ENCODE data around the gene DYNC1H1. TPM values are rescaled to one million over a fixed set of nuclear protein-coding genes. Genes with fewer than 3 reads are reported as not detected.

DYNC1H1 gene
- total RNA-seq, 6 donors from 2014 or later: 352 to 556 (median 447) TPM

- Histone ChIP-seq H3K27ac (no peak overlapping the region), H3K36me3 (peaks cover 40 to 92% (median 72%) of the 10 kb centered on the region in 4 donors), H3K4me1 (peaks cover 0 to 3% (median 1%) of the 10 kb centered on the region in 4 donors), H3K9me3 (no peaks in the 10 kb centered on the region), H3K4me3 (no peak overlapping the region), H3K27me3 (no peaks in the 10 kb centered on the region)
- no peak for DNase-seq
- no peak for ATAC-seq (ENCODE audit: low FRiP score in 2 of 2)
- 86 to 91% methylated on average over 11 to 12 of the region's 12 CpGs for WGBS, 2 donors
- no peak for TF ChIP-seq EP300 (IDR thresholded peaks at IDR 0.05)
- TF ChIP-seq POLR2A (IDR thresholded peaks at IDR 0.05): no peak
- no peak for TF ChIP-seq CTCF (IDR thresholded peaks at IDR 0.05)
- no peak for TF ChIP-seq POLR2AphosphoS5 (IDR thresholded peaks at IDR 0.05)
These were observed 85.6 kb downstream of the DYNC1H1 start for GRCh38 chr14:102050026-102050405.

GRCh38 chr14:102050625-102051024 is 86.3 kb downstream of the DYNC1H1 start:
- Histone ChIP-seq H3K4me3 (no peak overlapping the region), H3K36me3 (peaks cover 40 to 86% (median 66%) of the 10 kb centered on the region in 4 donors), H3K4me1 (peaks cover 0 to 3% (median 1%) of the 10 kb centered on the region in 4 donors), H3K9me3 (no peaks in the 10 kb centered on the region), H3K27ac (no peak overlapping the region), H3K27me3 (no peaks in the 10 kb centered on the region)
- WGBS, 2 donors: 72% methylated on average over 11 of the region's 11 CpGs
- no peak for TF ChIP-seq POLR2AphosphoS5 (IDR thresholded peaks at IDR 0.05)
- TF ChIP-seq CTCF (IDR thresholded peaks at IDR 0.05): no peak
- no peak for TF ChIP-seq POLR2A (IDR thresholded peaks at IDR 0.05)
- TF ChIP-seq EP300 (IDR thresholded peaks at IDR 0.05): no peak
- DNase-seq (no peak), ATAC-seq (ENCODE audit: low FRiP score in 2 of 2) (no peak)

GRCh38 chr14:102052522-102052921 is 88.1 kb downstream of the DYNC1H1 start:
- no peak for ATAC-seq (ENCODE audit: low FRiP score in 2 of 2)
- Histone ChIP-seq H3K27me3 (no peaks in the 10 kb centered on the region), H3K4me3 (no peak overlapping the region), H3K36me3 (peaks cover 39 to 68% (median 56%) of the 10 kb centered on the region in 4 donors), H3K9me3 (no peaks in the 10 kb centered on the region), H3K4me1 (no peaks in the 10 kb centered on the region), H3K27ac (no peak overlapping the region)
- WGBS, 2 donors: 90 to 94% methylated on average over 10 of the region's 10 CpGs
- DNase-seq: no peak
- TF ChIP-seq POLR2A (IDR thresholded peaks at IDR 0.05) (no peak), POLR2AphosphoS5 (IDR thresholded peaks at IDR 0.05) (no peak), CTCF (IDR thresholded peaks at IDR 0.05) (no peak), EP300 (IDR thresholded peaks at IDR 0.05) (no peak)

- Histone ChIP-seq H3K4me1 (no peaks in the 10 kb centered on the region), H3K36me3 (peaks cover 11 to 40% (median 27%) of the 10 kb centered on the region in 4 donors), H3K27ac (no peak overlapping the region), H3K4me3 (no peak overlapping the region), H3K9me3 (no peaks in the 10 kb centered on the region), H3K27me3 (no peaks in the 10 kb centered on the region)
- DNase-seq (no peak), ATAC-seq (ENCODE audit: low FRiP score in 2 of 2) (peak in 1 of 2 donors; percentile 21)
- TF ChIP-seq POLR2AphosphoS5 (IDR thresholded peaks at IDR 0.05): no peak
- TF ChIP-seq POLR2A (IDR thresholded peaks at IDR 0.05): no peak
- TF ChIP-seq EP300 (IDR thresholded peaks at IDR 0.05): no peak
- no peak for TF ChIP-seq CTCF (IDR thresholded peaks at IDR 0.05)
- 70 to 81% methylated on average over 24 of the region's 24 CpGs for WGBS, 2 donors
These were observed 91.0 kb downstream of the DYNC1H1 start for GRCh38 chr14:102055181-102055901.
